DMS153 treated with DMSO at 0.1 percent for 48 hours (cell line): ENCODE results near the gene NXPH1.
"Not testable (repeated sequence)": the region's sequence is repeated elsewhere in the genome, so short reads cannot be mapped to it uniquely, and the experiment has no call there.

ENCODE experiments used
- DNase-seq: peaks from one replicate; lab custom pipeline; 2025; ENCODE audit not compliant: unreplicated experiment; lab: John Stamatoyannopoulos, UW

NXPH1 gene

DNA sequence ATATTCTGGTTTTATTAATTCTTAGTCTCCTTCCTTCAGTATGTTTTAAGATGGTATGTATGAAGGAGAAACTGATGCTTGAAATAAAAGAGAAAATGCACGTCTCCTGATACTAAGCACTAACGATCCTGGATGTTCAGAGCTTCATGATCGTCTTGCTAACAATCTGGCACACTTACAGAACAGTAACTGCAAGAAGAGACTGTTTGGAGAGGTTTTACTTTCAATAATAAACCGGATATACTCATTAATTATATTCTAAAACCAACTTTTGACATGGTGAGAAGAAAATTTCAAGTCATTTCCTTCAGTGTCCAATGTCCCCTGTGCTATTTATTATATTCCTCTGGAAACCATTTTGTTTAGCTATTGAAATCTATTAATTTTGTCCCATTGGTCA lies 251.0 kb downstream of the NXPH1 start:
- DNase-seq: no peak

DNA sequence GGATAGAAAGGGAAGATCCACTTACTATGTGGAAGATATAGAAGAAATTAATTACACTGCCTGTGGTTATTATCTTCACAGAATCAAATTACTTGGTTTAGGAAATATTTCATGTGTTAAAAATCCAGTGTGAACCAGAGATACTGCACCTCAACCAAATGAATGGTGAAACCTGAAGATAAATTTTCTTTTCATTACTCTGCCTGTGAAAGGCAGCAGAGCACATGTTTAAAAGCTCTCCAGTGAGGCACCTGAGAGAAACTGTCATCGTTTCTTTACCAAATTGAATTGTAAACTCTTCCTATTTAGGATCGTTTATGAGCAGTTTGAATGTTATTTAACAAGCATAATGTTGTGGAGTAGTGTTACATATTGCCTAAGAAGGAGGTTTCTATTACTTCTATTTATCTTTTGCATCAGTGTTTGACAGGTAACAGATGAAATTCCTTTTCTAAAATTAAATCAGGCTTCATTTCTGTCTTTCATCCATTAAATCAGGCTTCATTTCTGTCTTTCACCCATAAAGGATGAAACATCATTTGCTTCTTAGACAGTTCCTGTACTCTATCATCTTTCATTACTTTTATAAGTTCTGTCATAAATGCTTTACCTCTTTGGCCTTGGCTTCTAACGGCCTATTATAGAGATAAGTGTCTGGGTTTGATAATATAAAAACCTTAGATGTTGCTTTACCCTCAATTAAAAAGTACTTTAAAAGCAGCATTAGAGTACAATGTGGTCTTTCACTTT lies 266.6 kb downstream of the NXPH1 start:
- DNase-seq: peak; percentile 28

DNA sequence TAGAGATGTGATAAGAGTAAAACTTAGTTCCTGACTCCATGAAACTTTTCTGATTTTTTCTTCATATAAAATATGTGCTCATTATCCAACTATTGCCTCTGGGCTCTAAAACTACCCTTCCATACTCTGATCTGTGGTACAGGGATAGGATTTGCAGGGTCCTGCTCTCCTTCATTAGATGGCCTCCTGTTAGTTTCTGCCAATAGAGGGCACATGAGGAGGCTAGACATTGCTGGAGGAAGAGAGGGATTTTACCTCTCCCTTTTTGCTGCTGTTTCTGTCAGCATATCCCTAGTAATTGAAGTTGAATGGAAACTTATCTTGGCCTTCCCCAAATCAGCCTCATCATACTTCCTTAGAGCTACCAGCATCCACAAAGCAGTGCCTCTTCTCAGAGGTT lies 269.4 kb downstream of the NXPH1 start:
- no peak for DNase-seq

DNA sequence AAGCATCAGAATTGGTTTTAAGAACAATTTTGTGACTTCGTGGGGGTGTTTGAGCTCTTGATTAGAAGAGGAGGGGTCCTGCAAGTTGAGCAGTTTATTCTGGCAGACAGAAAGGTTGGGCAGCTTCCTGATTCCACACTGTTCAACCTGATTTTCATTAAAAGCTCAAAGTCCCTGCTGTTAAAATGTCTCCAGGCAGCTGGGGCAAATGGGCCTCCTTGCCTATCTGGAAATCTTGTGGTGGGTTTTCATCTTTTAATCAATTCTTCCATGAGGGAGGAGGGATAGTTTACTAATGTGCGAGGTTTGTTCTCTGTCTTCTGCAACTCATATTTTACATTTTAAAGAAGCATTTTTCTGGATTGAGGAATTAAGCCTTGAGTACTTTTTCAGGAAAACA lies 276.7 kb downstream of the NXPH1 start:
- DNase-seq: no peak

DNA sequence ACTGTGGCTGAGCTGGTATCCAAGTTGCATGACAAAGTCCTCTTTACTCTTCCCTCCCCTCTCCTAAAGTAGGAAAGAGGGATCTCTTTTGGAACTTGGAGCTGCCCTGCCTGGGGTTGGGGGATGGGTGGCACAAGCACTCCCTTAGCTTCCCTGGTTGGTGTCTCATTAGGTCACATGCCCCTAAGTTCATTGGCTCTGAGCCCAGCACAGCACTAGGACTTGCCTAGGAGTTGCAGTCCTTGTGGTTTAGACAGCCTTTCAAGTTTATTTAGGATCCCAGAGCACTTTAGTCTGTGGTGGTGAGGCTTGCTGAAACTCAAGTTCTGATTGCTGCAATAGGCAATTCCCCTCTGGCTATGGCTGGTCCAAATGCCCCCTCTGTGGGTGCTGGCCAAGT lies 281.4 kb downstream of the NXPH1 start:
- no peak for DNase-seq

DNA sequence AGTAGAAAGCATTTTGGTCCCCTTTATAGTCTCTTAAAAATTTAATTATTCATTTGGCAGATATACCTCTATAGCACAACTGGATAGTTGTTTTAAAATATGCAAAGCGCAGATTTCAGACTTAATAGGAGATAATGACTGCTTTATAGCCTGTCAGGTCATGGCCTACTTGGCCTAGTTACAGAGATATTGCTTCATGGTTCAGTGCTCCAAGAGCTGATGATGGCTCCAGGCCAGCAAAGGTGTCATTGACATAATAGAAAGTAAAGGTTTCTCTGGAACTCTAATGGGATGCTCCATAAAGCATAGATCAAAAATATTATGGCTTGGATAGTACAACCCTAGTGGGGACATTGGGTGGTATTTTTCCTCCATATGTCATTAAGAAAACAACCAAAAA lies 285.7 kb downstream of the NXPH1 start:
- DNase-seq: peak; percentile 63

DNA sequence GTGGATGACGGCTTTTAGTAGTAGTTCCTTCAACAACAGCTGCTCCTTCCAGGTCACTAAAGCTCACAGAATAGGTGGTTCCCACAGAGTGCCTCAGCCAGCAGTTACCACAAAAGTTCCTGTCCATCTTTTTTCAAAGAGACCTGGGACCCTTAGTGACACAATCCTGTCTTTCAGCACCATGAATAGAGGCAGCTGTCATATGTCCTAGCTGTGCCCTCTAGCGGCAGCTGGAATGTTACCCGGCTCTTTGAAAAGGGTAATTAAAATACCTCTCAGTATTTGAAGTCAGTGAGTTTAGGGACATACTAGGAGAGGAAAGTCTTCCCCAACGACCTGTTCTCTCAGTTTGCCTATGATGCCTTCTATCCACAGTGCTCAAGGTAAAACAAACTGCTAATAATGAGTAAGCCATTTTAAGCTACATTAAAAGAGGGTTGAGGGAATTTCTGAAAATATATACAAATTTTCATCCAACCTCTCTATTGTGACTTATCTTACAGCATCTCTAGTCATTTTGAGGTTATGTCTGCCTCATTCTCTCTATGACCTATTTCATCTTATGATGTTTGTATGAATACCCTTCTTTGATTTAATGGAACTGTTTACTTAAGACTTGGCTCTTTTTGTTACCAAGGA lies 290.8 kb downstream of the NXPH1 start:
- DNase-seq: peak; percentile 92

DNA sequence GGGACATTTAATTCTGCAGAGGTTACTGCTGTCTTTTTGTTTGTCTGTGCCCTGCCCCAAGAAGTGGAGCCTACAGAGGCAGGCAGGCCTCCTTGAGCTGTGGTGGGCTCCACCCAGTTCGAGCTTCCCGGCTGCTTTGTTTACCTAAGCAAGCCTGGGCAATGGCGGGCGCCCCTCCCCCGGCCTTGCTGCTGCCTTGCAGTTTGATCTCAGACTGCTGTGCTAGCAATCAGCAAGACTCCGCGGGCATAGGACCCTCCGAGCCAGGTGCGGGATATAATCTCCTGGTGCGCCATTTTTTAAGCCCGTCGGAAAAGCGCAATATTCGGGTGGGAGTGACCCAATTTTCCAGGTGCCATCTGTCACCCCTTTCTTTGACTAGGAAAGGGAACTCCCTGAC lies 298.3 kb downstream of the NXPH1 start:
- not testable (repeated sequence) for DNase-seq

DNA sequence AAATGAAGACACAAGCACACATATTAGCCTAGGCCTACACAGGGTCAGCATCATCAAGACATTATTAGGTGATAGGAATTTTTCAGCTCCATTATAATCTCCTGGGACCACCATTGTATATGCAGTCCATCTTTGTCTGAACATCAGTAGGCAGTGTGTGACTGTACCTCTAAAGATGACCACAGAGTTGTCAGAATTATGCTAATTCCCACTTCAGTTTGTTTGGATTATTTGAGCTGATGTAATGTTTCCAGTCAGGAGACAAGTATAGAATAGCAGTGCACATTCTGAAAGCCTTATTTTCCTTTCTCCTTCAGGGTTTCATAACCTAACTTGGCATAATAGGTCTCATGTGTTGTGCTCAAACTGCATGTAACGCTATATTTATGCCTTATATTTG lies 306.4 kb downstream of the NXPH1 start:
- no peak for DNase-seq

DNA sequence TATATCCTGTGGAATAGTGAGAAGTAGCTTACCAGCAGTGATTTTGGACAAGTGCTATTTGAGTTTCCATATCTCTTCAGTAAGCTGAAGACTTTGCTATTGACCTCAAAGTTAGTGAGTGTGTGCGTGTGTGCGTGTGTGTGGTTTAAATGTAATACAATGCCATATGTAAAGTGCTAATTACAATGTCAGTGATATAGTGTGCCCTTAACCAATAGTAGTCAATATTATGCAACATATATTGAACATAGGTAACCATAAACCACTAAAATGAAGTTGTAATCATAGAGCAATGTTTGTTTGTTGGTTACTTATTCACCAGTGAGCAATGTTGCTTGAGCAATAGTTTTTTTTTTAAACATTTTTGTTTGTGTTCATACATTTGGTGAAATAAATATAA lies 309.4 kb downstream of the NXPH1 start:
- DNase-seq: no peak

DNA sequence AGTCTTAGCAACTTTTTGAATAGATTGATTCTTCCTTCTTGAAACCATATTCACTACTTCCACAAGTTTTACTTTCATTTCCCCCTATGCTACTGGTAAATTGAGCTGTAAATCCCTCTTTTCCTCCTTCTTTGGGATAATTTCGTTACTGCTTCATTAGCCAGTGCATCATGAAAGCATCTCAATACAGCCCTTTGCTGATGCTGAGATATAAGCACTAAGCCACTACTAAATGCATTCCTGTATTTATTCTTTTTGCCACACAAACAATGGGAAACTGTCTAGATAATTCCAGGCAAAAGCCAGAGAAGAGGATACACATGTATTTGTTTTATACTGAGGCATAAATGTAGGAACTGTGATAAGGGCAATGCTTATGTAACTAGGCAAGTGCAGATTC lies 313.9 kb downstream of the NXPH1 start:
- no peak for DNase-seq

DNA sequence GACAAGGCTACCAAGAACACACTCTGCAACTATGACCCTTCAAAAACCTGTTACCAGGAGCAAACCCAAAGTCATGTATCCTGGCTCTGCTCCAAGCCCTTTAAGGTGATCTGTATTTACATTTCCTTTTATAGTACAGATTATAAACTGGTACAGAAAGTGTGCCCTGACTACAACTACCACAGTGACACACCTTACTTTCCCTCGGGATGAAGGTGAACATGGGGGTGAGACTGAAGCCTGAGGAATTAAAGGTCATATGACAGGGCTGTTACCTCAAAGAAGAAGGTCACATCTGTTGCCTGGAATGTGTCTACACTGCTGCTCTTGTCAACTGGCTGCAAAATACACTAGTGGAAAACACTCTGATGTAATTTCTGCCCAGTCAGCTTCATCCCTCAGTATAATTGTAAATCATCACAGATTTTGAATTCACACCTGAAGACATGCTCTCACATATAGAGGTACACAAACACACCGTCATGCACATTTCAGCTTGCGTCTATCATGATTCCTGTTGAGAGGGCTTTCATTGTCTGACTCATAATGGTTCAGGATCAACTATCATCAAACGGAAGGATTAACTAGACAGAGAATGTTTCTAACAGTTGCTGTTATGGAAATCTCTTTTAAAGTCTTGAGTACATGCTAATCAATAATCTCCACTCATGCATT lies 318.3 kb downstream of the NXPH1 start:
- peak; percentile 79 for DNase-seq

DNA sequence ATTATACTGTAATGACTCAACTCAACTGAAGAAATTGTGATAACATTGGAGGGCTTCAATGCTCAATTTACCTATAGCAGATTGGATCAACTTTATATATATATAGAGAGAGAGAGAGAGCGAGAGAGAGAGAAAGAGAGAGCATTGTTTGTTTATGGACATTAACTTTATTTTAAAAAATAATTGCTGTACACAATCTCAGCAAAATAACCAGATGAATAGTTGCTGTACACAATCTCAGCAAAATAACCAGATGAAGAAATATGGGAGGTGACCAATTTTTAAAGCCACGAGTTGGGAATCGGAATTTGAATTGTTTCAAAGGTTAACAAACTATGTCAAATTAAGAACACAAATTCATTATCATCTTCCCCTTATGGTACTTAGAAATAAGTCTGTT lies 319.9 kb downstream of the NXPH1 start:
- no peak for DNase-seq

DNA sequence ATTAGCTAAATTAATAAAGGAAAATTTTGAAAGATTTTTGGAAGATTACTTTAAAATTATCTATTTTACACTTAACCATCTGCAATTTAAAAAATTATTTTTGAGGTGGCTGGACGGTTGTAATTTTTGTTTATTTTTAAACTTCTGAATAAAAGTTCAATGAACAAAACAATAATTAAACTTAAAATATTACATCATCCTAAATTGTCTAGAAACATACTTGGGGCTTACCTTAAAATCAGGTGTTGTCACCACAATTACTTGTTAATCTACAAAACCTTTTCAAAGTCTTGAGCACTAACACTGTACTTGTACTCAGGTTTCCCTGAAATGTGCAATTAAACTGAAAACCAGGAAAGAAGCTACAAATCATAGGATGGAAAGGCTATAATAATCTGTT lies 328.3 kb downstream of the NXPH1 start:
- no peak for DNase-seq

DNA sequence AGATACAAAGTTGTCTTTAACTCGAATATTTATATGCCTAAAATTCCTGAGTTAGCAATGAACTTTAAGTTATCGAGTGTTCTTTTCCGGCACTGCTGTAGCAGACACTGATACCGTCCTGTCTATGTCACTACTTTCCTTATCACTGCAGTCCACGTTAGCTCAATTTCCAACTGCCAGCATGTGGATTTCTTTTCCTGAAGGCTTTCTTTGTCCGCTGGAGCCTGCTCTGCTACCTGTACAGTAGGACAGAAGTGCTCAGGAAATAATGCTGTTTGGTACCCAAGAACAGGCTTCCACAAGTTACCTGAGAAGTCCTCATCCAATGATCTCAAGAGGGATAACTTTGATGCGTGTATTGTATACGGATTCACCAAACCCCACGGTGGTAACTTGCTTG lies 329.4 kb downstream of the NXPH1 start:
- no peak for DNase-seq

DNA sequence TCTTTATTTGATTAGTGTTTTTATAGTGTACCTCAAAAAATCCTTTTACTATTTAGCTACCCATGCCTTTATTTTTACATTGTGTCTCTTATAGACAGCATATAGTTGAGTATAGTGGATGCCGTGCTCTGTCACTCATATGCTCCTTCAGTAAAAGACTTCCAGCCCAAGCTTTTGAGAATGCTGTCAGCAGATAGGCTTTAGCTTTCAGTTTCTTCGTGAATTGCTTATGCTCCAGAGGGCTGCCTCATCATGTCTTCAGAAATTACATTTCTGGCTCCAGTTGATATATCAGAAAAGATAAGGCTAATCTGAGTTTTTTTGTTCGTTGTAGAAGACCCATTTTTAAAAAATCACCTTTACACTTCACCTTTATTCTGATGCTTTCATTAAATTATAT lies 332.0 kb downstream of the NXPH1 start:
- DNase-seq: no peak

DNA sequence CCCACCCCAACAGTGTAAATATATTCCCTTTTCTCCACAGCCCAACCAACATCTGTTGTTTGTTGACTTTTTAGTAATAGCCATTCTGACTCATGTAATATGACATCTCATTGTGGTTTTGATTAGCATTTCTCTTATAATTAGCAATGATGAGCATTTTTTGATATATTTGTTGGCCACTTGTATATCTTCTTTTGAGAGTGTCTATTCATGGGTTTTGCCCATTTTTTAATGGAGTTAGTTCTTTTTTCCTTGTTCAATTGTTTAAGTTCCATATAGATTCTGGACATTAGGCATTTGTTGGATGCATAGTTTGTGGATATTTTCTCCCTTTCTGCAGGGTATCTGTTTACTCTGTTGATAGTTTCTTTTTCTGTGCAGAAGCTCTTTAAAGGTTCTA lies 340.1 kb downstream of the NXPH1 start:
- no peak for DNase-seq

DNA sequence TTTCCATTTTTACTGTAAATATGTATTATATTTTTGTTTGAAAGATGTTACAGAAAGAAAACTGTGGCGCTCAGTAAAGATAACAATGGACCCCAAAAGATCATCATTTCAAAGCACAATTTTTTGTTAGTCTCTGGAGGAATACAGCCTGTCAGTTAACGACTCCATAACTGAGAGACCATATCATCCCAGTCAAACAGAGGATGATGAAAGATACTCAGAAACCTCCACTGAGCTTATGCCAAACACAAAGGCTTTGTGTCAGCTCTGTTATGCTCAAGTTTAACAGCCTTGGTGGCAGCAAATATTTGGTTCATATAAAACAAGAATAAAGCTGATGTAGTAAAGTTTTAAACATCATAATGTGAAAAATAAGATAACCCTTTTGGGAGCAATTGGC lies 345.1 kb downstream of the NXPH1 start:
- no peak for DNase-seq

DNA sequence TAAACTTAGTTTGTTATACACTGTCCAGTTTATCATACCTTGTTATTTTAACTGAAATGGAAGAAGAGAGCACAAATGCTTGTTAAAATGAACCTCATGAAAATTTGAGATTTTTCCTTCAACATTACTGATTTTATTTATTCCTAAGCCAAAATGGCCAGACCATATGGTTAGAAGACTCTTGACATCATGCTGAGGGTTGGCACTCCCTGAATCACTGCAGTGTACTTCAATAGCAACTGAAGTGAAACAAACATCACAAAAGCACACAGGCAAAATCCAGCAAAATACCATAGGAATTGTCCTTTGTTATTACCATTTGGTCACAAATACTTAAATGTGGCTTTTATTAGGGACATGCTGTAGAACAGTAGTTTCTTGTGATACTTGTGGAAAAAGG lies 347.8 kb downstream of the NXPH1 start:
- no peak for DNase-seq

DNA sequence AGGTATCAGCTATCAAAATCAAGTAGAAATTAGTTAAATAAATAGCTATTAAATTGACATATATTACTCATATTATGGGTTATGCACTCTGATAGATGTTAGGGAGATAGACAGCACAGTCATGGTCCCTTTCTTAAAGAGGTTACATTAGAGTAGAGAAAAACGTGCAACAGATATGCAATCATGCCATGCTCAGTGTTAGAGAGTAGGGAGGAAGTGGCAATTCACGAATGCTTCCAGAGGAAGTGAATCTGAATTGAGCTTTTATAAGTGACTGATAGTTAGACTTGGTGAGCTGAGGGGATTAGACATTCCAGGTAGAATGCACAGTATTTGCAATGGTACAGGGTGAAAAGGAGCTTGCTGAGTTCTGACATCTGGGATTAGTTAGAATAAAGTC lies 349.8 kb downstream of the NXPH1 start:
- no peak for DNase-seq

DNA sequence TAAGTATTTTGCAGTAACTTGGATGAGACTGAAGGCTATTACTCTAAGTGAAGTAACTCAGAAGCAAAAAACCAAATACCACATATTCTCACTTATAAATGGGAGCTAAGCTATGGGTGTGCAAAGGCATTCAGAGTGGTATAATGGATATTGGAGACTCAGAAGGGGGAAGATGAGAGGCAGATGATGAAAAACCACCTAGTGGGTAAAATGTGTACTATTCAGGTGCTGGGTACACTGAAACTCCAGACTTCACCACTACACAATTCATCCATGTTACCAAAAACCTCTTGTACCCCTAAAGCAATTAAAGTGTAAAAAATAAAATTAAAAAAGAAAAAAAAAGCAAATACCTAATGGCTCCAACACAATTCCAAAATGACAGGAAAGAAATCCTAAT lies 351.7 kb downstream of the NXPH1 start:
- DNase-seq: no peak

DNA sequence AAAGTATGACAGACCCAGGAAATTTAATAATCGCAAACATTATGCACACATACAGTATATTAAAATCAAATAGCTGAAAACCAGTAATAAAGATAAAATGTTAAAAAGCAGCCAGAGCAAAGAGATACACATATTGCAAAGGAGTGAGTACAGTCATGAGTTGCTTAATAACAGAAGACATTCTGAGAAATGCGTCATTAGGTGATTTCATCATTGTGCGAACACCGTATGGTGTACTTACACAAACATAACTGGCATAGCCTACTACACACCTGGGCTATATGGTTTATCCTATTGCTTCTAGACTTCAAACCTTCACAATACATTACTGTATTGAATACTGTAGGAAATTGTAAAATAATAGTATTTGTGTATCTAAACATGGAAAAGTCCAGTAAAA lies 367.6 kb downstream of the NXPH1 start:
- no peak for DNase-seq
